Muscle of arm (tissue), 12 donors: ENCODE results near the gene PTGR2. TPM values are rescaled to one million over a fixed set of nuclear protein-coding genes. Genes with fewer than 3 reads are reported as not detected.
"Not testable (repeated sequence)": the region's sequence is repeated elsewhere in the genome, so short reads cannot be mapped to it uniquely, and the experiment has no call there.

Experiments
- DNase-seq: peaks from one replicate; pipeline ENCODE4 v3.0.0-alpha.2; 2013
- polyA plus RNA-seq, 12 donors: library from polyadenylated mRNA; unstranded; fragments of 120-200 nt; gene quantifications; one replicate each; pipeline ENCODE4 v1.2.1, GENCODE V29; 2013; ENCODE audit not compliant: insufficient read length in 12 of 12

Gene PTGR2
- polyA plus RNA-seq, 12 donors = 3.9 to 15.9 (median 9.6) TPM; not detected in 1

GRCh38 chr14:73884438-73885190, 33.0 kb downstream of the PTGR2 start:
- DNase-seq = no peak

- DNase-seq = peak; percentile 95
Measured at GRCh38 chr14:73886449-73887317, 35.1 kb downstream of the PTGR2 start, which contains the start of gene ZNF410. ZNF410 (plus strand) TSS chr14:73886859; CDS start chr14:73892176, 5,317 bp downstream.

- no peak for DNase-seq
Measured at GRCh38 chr14:73887318-73887616, 35.6 kb downstream of the PTGR2 start.

- no peak for DNase-seq
Measured at GRCh38 chr14:73887694-73888459, 36.2 kb downstream of the PTGR2 start.

GRCh38 chr14:73888460-73888725, 36.8 kb downstream of the PTGR2 start:
- DNase-seq = no peak

GRCh38 chr14:73888971-73889370, 37.3 kb downstream of the PTGR2 start:
- DNase-seq = no peak

- DNase-seq = no peak
Measured at GRCh38 chr14:73889376-73889775, 37.7 kb downstream of the PTGR2 start.

- DNase-seq = not testable (repeated sequence)
Measured at GRCh38 chr14:73894180-73894687, 42.6 kb downstream of the PTGR2 start.

GRCh38 chr14:73895939-73896338, 44.3 kb downstream of the PTGR2 start:
- DNase-seq = no peak

- no peak for DNase-seq
Measured at GRCh38 chr14:73896521-73896920, 44.9 kb downstream of the PTGR2 start.

- DNase-seq = no peak
Measured at GRCh38 chr14:73903028-73903427, 51.4 kb downstream of the PTGR2 start.

GRCh38 chr14:73909681-73910080, 58.0 kb downstream of the PTGR2 start:
- no peak for DNase-seq

- no peak for DNase-seq
Measured at GRCh38 chr14:73913256-73913655, 61.6 kb downstream of the PTGR2 start.

- no peak for DNase-seq
Measured at GRCh38 chr14:73916324-73916723, 64.7 kb downstream of the PTGR2 start.

GRCh38 chr14:73919457-73919856, 67.8 kb downstream of the PTGR2 start:
- DNase-seq = not testable (repeated sequence)

- no peak for DNase-seq
Measured at GRCh38 chr14:73924337-73924736, 72.7 kb downstream of the PTGR2 start.

Other genes with a start within 250 kb of the PTGR2 start
- under 1 TPM in 1 of 12 donors, not detected in 11; 0.19 TPM for gene ACOT6, start 239.3 kb upstream of the PTGR2 start, polyA plus RNA-seq
- gene DNAL1, start 206.8 kb upstream of the PTGR2 start, polyA plus RNA-seq = 10 to 100 TPM in 5 of 12 donors, 1 to 10 TPM in 6, not detected in 1; 7.5 to 13.1 (median 9.2) TPM
- gene PNMA1, start 137.4 kb upstream of the PTGR2 start, polyA plus RNA-seq = 10 to 100 TPM in 11 of 12 donors, not detected in 1; 22.0 to 33.8 (median 25.9) TPM
- gene ZNF410, start 35.0 kb downstream of the PTGR2 start, polyA plus RNA-seq = 10 to 100 TPM in 11 of 12 donors, not detected in 1; 25.2 to 39.4 (median 34.6) TPM
- gene FAM161B, start 98.3 kb downstream of the PTGR2 start, polyA plus RNA-seq = 10 to 100 TPM in 2 of 12 donors, 1 to 10 TPM in 9, not detected in 1; 6.4 to 26.3 (median 9.0) TPM
- 10 to 100 TPM in 11 of 12 donors, not detected in 1; 24.1 to 50.1 (median 44.3) TPM for gene COQ6, start 98.5 kb downstream of the PTGR2 start, polyA plus RNA-seq
- 10 to 100 TPM in 11 of 12 donors, not detected in 1; 11.4 to 20.0 (median 15.7) TPM for gene ENTPD5, start 167.5 kb downstream of the PTGR2 start, polyA plus RNA-seq
- 10 to 100 TPM in 3 of 12 donors, 1 to 10 TPM in 8, not detected in 1; 5.6 to 25.1 (median 8.5) TPM for gene BBOF1, start 167.5 kb downstream of the PTGR2 start, polyA plus RNA-seq
- gene ALDH6A1, start 232.6 kb downstream of the PTGR2 start, polyA plus RNA-seq = 10 to 100 TPM in 11 of 12 donors, not detected in 1; 10.4 to 18.9 (median 14.3) TPM
- gene LIN52, start 233.1 kb downstream of the PTGR2 start, polyA plus RNA-seq = 100 to 1,000 TPM in 1 of 12 donors, 10 to 100 TPM in 9, 1 to 10 TPM in 2; 8.9 to 155 (median 12.4) TPM